HG02610 (cell line): ENCODE data around the gene ZNRF2.
"Not testable (repeated sequence)": the region's sequence is repeated elsewhere in the genome, so short reads cannot be mapped to it uniquely, and the experiment has no call there.

Experiments used
- ATAC-seq: cut with Tn5 transposase; IDR thresholded peaks from one replicate; pipeline ENCODE4 v1.9.1; 2021; ENCODE audit warnings: mild to moderate bottlenecking, moderate library complexity; ENCODE audit not compliant: unreplicated experiment

ZNRF2 gene

DNA sequence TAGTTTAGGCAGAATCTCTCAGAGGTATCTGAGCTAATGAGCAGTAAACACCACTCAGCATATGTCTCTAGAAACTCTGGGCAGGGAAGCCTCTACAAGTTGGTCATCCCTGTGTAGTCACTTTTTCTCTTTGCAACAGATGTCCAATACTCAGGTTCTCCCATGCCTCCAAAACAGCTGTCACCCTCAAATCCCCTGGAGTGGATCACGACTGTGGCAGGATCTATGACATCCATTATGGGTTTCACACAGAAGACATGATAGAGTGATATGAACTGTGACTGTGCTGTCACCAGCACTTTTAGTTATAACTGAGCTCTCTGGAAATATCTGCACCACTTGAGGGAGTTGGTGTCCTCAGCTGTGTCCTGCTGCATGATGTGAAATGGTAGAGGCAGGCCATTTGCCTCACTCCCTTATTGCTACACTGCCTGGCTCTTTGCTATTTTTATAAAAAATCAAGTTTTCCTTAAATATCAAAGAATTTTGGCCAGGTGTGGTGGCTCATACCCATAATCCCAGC lies 24.1 kb upstream of the ZNRF2 start:
- ATAC-seq = no peak

- ATAC-seq = no peak
These were observed 21.2 kb upstream of the ZNRF2 start for GRCh38 chr7:30263090-30263710.

- no peak for ATAC-seq
These were observed 20.3 kb upstream of the ZNRF2 start for GRCh38 chr7:30264052-30264451.

DNA sequence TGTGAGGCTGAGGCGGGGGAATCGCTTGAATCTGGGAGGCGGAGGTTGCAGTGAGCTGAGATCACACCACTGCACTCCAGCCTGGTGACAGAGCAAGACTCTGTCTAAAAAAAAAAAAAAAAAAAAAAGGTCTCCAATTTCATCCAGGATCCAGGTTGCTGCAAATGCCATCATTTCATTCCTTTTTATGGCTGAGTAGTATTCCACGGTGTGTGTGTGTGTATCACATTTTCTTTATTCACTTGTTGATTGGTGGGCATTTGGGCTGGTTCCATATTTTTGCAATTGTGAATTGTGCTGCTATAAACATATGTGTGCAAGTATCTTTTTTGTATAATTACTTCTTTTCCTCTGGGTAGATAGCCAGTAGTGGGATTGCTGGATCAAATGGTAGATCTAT lies 19.2 kb upstream of the ZNRF2 start:
- ATAC-seq = not testable (repeated sequence)

GRCh38 chr7:30266686-30267085 lies 17.7 kb upstream of the ZNRF2 start:
- ATAC-seq = no peak

DNA sequence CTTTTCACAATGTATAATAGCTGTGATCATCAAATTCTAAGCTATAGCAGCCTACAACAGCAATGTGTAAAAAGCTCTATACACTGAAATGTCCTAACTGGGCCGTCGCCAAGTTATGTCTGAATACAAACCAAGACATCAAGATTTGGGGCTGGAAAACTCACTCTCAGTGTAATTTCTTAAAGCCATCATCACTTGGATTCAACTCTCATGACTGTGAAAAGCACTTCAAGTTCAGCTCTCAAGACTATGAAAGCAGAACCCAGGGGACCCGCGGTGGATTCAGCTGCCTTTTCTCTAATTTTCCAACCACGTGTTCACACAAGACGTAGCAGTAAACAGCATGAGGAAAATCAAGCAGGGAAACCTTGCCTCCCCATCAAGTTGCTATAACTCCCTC lies 15.8 kb upstream of the ZNRF2 start:
- ATAC-seq = no peak

DNA sequence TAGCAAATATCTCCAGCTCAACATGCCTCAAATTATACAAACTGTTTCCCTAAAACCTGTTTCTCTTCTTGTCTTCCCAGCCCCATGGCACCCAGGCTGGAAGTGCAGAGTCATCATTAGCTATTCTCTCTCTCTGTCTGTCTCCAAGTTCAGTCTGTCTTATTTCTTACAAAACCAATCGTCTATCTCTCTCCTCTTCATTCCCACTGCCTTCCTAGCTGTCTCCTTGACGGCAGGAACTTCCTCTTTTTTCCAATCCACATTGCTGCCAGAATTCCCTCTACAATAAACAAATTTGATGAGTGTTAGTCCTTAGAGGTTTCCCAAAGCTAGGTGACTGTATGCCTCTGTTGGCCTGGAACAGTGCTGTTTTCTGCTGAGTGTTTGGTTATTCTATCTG lies 14.9 kb upstream of the ZNRF2 start:
- ATAC-seq = no peak

DNA sequence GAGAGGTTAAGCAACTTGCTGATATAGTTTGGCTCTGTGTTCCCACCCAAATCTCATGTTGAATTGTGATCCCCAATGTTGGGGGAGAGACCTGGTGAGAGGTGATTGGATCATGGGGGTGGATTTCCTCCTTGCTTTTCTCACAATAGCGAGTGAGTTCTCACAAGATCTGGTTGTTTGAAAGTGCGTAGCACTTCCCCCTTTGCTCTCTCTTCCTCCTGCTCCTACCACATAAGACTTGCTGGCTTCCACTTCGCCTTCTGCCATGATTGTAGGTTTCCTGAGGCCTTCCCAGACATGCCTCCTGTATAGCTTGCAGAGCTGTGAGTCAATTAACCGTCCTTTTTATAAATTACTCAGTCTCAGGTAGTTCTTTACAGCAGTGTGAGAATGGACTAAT lies 13.5 kb upstream of the ZNRF2 start:
- no peak for ATAC-seq

- ATAC-seq = no peak
These were observed 12.3 kb upstream of the ZNRF2 start for GRCh38 chr7:30272126-30272525.

DNA sequence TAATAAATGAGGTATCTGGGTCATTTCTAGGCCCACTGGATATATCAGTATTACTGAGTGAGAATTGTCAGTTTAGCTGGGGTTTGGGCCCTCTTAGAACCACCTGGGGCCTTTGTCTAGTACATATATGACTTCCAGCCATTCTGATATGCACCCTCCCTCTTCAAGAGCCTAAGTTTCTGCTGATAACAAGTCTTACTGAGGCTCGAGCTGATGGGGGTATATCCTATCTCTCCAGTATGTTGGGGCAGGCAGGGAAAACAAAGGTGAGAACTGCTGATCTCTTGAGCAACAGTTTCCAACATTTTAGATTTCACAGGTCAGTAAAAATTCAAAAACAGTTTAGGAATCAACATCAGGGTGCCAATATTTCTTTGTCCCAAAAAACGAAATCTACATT lies 10.8 kb upstream of the ZNRF2 start:
- ATAC-seq = no peak

DNA sequence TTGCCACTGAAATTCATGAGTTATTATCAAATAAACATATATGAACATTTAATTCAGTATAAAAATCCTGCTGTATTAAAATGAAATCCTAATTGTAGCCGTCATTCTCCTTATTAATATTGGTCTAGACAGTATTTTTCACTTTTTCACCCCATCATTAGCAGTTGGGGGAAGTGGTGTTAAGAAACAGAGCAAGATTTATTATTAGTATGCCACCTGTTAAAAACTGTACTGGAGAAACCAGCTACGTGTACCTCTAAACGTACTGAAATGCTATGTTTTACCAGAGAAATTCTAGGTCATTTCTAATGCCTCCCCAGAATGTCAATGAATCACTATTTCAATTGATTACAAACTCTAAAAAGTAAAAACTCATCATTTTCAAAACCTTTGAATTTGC lies 9.8 kb upstream of the ZNRF2 start:
- no peak for ATAC-seq

DNA sequence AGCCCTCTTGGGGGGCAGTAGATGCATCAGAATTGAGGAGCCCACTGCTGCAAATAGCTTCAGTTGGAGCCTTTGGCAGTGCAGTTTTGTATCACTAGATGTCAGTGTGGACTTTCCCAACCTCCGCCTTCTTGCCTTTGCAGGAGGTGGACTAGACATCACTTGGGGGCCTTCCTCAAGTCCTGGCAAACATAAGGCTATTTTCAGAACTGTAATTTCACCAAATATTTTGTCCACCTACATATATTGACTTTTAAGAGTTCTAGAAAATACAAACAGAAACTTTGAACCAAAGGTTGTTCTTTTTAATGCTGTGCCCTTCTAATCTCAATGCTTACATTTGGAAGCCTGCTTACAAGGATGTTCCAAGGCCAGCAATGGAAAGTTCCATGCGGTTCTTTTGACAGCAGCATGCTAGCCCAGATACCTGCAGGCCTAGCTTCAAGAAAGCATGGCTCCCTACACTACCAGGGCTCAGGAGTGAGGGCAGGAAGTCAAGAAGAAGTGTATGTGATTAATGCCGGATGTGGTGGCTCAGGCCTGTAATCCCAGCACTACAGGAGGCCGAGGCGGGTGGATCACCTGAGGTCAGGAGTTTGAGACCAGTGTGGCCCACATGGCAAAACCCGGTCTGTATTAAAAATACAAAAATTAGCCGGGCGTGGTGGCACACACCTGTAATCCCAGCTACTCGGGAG lies 8.0 kb upstream of the ZNRF2 start:
- no peak for ATAC-seq

- ATAC-seq = no peak
These were observed 6.0 kb upstream of the ZNRF2 start for GRCh38 chr7:30278376-30278775.

DNA sequence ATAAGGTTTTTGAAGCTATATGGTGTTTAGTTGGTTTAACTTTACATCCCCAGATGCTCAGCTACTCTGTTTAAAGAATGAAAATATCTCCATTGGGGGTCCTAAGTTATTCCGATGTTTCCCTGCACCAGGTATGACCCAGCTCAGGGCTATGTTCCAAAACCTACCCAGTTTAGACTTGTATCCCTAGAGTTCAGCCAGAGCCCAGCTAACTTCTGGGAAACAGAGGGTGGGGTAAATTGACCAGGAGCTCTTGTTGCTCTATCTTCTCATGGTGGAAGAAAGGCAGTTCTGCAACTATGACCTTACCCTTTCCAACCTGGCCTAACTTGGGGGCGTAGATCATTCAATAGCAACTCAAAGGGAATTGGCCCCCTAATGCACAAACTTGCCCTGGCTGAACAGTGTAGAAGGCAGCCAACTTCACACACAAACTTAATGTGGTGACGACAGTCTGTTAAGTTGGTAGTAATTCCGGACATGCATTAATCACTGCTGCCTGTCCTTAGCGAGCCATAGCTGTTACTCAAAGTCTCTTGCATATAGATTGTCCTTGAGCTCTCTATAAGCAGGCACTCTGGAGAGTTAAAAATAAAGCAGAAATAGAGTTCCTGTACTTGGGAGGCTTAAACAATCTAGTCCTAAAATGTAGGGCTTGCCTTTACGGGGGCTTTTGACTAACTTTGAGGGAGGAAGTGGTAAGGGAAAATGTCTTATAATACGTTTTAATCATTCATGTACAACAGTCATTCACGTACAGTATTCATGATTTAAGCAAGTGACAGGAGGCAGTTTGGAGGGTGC lies 5.3 kb upstream of the ZNRF2 start:
- ATAC-seq = no peak

- ATAC-seq = no peak
These were observed 4.8 kb upstream of the ZNRF2 start for GRCh38 chr7:30279653-30279904.

DNA sequence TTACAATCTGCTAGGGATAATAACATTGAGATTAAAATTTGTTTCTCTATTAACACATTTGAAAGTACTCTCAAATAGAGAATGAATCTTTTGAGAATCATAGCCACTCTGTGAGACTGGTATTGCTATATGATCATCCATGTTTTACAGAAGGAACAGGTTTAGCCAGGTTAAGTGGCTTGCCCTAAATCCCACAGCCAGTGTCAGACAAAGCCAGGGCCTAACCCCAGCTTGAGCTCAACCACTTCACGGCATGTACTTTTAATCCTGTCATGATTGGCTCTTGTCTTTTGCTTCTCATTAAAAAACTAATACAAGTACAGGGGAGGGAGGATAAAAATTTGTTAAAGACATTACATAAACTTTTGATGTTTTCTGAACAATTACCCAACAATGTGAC lies 3.8 kb upstream of the ZNRF2 start:
- no peak for ATAC-seq

DNA sequence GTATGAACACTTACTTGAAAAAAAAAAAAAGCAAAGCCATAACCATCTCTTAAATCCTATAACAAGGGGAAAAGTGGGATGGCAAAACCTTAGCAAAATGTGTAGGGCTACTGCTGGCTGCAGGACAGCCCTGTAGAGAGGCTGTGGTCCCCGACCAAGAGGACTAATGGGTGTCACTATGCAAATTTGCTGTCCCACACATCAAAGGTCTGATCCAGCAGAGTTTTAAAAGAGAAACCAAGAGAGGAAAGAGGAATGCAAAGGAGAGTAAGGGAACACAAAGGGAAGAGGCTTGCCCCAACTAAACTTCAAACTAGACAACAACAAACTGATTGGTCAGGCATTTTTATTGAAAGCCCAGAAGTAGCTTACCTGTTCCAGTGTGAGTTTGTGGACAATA lies 3.1 kb upstream of the ZNRF2 start:
- ATAC-seq = no peak

GRCh38 chr7:30281791-30282190 lies 2.6 kb upstream of the ZNRF2 start:
- ATAC-seq = no peak

DNA sequence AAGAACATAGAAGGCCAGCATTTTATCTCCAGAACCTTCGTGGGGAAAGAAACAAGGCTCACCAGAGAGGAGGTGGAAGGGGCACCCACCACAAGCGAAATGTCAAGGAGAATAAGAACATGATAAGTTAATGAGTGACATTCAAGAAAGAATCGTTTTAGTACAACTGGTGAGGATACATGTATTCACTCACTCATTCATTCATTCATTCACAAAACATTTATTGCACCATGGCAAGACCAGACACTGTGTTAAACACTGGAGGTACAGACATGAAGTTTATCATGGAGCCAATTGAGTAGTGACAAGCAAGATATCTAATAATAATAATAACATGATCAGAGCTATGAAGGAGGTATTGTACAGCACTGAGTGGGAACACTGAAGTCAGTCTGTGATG lies 1.7 kb upstream of the ZNRF2 start:
- ATAC-seq = no peak

DNA sequence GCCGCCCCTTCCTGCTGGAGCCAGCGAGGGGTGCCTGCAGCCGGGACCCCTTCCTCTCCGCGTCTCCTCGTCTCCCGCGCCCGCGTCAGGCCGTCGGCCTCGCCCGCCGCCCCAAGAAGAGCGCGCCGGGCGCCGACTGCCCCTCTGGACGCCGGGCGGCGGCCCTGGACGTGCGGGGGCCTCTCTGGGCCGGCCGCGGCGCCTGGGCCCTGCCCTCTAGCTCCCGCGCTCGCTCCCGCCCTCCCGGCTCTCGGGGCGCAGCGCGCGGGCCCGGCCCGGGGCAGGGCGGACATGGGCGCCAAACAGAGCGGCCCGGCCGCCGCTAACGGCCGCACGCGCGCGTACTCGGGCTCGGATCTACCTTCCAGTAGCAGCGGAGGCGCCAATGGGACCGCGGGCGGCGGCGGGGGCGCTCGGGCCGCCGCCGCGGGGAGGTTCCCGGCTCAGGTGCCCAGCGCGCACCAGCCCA lies 704 bp downstream of the ZNRF2 start:
- peak; percentile 12 for ATAC-seq

GRCh38 chr7:30285536-30286284 lies 1.3 kb downstream of the ZNRF2 start:
- peak; percentile 1 for ATAC-seq
